Measurements from ENCODE around the gene GRIN2A. TPM values are rescaled to one million over a fixed set of nuclear protein-coding genes. Genes with fewer than 3 reads are reported as not detected.

GRIN2A gene
- total RNA-seq, 1 donor from 2014 or later, result 0.74 TPM

DNA sequence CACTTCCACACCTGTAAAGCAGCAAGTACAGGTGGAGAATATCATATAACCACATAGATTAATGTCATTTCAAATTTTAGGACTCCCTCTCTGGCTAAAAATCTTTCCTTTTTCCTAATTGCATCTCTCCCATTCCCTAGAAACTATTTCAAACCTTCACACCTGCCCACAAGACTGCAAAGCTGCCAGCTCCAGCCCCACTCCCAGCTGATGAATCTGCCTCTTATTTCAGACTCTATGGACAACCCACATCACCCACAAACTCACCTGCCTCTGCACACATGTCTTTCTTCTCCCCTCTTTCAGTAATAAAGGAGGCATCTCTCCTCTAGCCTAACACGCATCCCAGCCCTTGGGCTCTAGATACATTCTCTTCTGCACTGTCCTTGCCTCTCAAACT lies 315.1 kb downstream of the GRIN2A start:
- DNase-seq (ENCODE audit: low spot score), result no peak

DNA sequence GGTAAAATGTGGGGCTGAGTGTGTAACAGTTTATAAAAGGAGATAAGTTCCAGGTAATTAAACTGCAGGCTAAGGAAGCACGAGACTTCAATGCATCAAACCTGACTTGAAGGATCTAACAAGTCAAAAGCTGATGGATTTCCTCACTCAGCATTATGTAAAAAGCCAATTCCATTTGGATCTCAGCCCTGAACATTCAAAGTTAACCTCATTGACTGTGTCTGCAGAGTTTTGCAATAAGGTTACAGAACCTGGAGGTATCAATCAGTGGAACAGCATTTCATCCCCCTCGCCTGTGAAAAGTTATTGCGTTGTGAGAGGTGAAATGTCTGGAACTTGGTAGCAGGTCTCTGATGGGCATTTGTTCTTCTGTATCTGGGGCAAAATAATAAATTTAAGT lies 317.8 kb downstream of the GRIN2A start:
- no peak for DNase-seq (ENCODE audit: low spot score)

DNA sequence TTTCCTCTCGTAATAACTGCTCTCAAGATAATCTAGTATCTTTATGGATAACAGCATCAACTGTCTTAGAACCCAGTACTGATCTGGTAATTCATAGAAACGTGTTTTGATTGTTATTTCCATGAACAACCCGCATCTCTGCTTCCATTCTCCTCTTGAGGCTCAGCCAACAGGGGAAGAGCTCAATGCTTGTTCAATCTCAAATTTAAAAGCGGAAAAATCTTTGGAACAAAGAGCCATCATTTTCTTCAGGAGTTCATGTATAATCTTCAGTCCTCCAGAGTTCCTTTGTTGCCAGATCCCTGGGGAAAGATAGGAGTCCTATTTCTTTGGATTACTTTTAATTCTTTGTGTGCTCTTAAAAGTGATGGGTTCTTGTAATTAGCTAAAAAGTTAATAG lies 319.9 kb downstream of the GRIN2A start:
- DNase-seq (ENCODE audit: low spot score), result no peak

DNA sequence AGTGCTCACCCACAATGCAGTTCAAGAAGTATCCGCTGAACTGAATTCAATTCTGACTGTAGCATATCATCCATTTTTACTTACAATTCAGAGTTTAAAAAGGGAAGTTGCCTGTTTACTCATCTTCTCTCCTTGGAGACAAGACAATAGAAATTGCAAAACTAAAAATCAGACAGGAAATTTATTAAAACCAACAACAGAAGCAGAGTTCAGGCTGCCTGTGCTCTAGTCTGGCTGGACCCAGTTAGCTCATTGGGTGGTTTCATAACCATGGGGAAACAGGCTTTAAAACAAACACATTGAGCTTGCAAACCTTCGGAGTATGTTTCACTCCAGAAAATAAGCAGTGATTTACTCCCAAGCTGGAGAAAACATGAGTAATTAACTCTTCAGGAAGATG lies 321.4 kb downstream of the GRIN2A start:
- no peak for DNase-seq (ENCODE audit: low spot score)

DNA sequence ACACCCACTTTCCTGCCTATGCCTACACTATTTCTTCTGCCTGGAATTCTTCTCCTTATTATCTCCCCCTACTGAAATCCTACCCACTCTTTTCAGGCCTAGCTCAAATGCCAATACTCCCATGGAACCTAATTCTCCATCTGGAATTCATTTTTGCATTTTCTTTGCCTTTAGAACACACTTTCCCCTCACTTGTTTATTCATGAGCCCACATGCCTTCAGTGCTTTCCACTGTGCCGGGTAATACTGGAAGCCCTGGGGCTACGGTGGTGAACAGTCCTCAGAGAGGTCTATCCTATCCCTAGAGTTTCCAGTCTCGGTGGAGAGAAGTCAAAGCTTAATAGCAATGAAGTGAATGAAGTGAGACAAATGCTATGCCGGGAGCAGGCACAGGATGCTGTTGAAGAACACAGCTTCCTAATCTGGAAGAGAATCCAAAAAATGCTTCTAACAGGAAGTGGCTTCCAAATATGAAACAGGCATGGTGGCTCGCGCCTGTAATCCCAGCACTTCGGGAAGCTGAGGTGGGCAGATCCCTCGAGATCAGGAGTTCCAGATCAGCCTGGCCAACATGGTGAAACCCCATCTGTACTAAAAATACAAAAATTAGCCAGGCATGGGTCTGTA lies 322.4 kb downstream of the GRIN2A start:
- DNase-seq (ENCODE audit: low spot score), result no peak

DNA sequence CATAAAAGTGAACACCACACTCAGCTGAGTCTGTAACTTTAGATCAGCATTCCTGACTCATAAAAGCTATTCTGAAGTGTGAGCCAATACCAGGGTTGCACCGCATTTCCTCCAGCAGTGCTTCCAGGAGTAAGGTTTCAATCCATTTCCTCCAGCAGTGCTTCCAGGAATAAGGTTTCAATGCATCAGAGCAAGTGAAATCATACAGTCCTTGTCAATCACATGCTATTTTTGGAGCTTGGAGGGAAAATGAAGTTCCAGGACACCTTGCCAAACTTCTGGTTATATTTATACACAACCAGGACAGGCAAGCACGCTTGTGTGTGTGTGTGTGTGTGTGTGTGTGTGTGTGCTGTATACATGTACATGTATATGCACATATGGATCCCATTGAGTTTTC lies 327.6 kb downstream of the GRIN2A start:
- DNase-seq (ENCODE audit: low spot score), result no peak

DNA sequence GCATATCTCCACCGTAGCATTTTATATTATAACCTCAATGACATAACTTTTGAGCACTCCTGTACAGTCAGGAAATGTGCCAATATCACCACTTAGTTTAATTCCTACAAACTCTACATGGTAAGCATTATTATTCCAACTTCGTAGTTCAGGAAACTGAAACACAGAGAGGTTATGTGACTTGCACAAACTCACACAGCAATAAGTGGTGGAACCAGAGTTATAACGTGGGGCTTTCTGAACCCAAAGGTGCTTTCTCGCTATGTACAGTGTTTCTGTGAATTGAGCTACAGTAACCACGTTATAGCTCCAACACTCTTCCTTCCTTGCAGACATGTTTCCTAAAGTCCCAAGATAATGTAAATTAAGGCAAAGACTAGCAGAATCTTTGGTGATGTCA lies 330.2 kb downstream of the GRIN2A start:
- no peak for DNase-seq (ENCODE audit: low spot score)

DNA sequence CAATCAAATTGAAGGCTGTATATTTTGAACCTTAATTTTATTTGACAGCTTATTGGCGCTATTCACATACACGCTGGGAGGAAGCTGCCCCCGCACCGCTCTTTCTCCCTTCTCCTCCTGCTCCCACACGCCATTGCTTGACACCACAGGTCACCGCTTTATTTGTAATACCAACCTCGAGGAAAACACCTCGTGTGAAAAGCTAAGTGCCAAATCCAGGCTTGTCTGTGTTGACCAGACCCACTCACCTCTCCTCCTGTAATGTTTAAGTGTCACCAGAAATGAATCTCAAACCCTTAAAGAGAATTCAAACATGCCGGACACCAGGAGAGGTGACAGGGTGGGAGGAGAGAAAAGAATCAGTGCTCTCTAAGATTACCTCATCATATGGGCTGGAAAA lies 331.4 kb downstream of the GRIN2A start:
- no peak for DNase-seq (ENCODE audit: low spot score)

DNA sequence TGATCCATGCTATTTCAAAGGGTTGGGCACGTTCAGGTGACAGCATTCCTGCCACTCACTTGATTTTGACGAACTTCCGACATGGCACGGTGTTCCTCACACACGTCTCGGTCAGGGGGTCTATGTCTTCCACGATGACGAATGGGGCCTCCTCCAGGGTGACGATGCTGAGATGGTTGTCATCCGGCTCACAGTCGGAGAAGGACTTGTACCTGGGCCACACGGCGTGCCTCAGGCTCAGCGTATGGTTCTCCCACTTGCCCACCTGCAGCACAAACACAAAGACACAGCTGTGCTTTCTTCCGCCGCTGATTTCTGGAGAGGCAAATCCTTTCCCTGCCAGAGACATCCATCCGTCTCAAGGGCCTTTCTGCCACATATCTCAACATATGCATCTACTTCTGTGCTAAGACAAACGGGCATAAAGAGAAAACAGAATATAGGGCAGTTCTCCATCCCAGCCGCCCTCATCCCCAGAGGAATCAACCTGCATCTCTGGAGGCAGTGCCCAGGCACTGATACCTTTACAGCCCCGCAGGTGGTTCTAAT lies 332.5 kb downstream of the GRIN2A start:
- DNase-seq (ENCODE audit: low spot score), result no peak

DNA sequence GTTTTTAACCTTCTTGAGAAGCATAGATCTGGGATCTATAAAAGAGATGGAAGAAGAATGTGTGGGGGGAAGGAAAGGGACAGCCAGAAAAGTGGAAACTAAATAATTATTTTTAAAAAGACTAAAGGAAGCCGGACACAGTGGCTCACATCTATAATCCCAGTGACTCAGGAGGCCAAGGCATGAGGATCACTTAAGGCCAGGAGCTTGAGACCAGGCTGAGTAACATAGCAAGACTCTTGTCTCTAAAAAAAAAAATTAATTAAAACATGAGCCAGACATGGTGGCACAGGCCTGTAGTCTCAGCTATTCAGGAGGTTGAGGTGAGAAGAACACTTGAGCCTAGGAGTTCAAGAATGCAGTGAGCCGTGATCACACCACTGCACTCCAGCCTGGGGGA lies 335.1 kb downstream of the GRIN2A start:
- no peak for DNase-seq (ENCODE audit: low spot score)

DNA sequence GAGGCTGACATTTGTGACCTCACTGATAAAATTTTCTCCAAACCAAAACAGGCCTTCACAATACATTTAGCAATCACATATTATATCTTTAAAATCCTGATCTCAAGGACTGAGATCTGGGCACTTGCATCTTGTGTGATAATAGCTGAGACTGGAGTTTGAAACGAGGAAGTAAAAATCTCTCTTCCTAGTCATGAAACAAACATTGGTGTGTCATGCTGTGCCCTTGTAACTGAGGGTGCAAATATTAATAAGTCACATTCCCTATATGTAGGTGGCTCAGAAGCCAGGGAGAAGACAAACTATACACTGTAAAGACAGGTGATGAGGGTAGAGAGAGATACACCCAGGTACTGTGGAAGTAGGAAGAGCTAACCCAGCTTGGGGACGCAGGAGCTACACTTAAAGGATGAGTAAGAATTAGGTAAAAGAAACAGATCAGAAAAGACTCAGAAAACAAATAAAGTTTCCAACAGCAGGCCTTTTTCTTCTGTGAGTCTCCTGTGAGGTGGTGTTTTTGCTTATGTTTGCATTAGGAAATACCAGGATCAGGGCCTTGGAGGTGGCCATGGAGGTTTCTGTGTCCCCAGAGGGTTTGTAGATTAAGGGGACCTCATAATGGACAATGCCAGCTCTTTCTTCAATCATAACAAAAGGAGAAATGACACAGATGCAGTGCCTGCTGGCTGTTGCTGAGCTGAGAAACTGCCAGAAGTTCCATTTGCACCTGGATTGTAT lies 335.7 kb downstream of the GRIN2A start:
- DNase-seq (ENCODE audit: low spot score), result no peak

DNA sequence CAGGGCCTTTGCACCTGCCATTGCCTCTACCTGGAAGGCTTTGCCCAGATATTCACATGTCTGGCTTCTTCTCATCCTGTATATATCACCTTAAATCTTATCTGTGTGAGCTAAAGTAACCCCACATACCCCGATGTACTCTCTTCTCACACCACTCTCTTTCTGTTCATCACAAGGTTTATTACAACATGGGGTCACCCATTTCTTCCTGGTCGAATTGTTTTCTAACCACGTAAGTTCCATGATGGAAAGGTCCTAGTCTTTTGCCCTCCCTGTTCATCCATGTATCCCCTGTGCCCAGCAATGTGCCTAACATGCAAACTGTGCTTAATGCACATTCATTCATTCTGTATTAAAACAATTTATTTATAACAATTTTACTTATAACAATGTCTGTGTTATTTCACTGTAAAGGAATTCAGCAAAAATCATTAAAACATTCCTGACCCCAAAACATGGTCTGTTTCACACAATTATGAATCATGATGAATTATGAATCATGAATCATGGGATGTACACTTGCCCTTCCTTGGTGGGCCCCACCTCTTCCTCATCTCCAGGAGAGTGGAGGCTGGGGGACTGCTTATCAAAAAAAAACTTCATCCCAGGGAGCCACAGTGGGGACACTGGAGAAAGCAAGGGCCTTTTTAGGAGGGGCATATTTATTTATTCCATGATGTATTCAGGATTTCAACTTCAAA lies 336.4 kb downstream of the GRIN2A start:
- DNase-seq (ENCODE audit: low spot score), result no peak

DNA sequence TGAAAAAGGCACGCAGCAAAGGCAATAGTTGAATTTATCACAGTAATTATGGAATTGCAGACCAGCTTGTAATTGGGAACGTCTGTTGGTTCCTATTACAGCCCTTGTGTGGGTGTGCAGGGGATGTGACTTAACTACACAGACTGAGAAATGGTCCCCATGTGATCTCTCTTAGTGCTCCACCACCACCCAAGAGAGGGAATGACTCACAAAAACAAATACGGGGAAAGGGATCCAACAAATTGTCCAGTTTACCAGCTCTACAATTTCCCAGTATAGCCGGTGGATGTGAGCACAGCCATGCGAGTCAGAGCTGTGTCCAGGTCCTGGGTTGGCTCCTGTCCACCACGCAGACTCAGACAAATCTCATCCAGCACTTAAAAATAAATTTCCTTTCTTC lies 337.9 kb downstream of the GRIN2A start:
- DNase-seq (ENCODE audit: low spot score), result no peak

DNA sequence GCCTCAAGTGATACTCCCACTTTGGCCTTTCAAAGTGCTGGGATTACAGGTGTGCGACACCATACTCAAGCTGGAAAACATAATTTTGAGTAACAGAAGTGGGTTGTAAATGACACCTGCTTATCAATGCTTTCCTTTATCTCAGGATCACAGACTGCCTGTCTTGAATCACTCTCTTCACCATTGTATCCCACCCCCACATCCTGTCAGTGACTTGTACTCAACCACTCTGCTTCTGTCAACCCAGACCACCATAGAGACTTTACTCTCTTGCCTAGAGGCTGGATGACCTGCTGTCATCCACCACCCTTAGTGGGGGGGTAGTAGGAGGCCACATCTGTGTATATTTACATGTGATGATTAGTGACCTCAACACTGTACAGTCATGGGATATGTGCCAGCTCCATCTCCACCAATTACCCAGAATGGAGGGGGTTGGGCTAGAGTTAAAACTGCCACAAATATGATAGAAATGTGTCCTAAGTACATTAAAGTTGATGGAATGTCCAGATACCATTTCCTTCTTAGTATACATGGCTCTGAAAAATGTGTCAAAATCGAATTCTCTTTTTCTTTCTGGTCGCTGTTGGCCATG lies 338.7 kb downstream of the GRIN2A start:
- no peak for DNase-seq (ENCODE audit: low spot score)

DNA sequence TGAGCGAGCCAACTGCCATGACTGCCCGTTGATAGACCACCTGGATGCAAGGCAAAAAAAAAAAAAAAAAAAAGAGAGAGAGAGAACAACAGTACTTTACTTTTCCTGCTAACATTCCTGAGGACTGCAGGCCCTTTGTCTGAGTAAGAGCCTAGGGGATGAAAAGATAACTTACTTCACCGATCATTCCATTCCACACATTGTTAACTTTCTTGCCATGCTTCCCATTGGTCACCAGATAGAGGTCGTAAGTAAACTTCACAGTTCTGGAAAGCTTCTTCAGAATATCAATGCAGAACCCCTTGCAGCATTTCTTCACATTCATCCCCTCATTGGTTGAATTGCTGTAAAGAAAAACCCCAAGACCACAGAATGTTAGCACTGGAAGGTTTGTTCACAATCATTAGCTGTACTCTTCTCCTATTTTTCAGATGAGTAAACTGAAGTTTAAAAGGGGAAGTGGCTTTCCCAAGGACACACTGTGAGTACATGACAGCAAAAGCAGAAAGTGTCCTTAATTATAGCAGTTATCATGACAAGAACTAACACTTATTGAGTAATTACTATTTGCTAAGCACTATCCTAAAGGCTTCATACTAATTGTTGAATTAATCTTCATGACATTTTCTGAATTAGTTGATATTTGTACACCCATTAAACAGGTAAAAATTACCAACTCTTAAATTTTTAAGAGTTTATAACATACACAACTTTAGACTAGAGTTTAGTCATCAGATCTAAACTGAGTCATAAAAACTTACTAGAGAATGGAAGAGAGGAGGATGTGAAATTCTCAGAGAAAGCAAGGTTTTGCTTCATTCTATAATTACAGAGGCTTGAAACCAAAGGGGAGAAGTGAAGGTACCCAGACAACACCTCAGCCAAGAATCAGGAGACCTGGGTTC lies 341.2 kb downstream of the GRIN2A start:
- no peak for DNase-seq (ENCODE audit: low spot score)

DNA sequence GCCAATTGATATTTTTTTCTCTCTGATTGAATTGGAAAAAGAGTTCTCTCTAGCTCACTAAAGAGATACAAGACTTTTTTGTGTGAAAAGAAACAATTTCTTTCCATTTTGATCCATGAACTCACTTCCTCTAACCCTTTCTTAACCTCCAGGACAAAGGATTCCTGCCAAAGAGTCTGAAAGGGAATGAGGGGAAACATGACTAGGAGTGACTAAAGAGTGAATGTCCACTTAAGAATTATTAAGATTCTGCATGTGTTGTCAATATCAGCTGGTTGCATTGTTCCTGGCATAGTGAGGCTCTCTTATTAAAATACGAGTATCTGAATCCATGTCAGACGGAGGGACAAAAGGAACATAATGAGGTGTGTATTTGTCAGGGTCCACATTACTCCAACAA lies 344.7 kb downstream of the GRIN2A start:
- DNase-seq (ENCODE audit: low spot score), result no peak

DNA sequence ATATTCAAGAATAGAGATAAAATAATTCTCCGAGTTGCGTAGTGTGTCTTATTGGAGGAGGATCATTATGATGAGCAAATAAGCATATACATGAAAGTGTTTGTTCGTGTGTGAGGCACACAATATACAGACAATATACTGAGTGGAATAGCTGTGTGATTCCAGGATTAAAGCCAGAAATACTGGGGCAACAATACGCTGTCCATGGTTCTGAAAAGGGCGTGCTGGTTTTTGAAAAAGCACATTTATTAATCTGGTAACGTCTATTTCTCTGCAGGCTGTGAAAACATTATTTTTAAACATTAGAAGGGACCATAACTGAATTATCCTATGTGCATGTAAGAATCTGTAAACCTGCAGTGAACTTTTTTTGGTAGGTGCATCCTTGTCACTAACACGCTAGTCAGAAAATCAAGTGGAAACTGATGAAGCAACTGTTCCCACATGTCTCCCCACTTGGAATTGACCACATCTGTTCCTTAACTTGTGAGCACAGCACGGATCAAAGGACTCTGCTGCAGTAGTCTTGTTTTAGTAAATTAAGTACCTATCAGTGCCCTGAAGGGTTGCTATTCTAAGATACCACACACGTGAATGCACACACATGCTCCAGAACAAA lies 346.0 kb downstream of the GRIN2A start:
- DNase-seq (ENCODE audit: low spot score), result no peak

DNA sequence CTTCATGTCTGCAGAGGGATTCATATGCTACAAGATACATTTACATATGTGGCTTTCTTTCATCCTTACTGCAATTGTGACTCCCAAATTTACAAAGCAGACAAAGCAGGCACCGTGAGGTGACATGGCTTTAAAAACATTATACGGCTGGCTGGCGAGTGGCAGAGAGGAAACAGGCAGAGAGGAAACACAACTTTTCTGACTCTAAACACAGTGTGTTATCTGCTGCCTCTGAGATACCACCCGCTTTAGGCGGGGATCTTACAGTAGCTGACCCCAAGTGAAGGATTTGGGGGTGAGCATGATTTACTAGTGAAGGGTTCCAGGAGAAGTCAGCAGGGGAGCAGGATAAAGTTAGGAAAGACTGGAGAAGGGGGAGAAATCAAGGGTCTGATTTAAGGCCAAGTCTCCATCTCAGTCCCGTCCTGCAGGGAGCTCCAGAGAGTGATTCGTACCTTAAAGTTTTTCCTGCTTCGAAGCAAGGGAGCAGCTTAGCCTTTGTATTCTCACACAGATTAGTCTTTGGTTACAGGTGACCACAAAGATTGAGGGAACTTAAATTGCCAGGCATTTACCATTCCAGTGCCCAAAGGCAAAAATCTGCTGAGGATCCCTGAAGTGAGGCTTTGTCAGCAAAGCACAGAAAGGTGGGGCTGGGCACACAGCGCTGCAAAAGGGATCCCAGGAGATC lies 355.0 kb downstream of the GRIN2A start:
- DNase-seq (ENCODE audit: low spot score), result no peak

DNA sequence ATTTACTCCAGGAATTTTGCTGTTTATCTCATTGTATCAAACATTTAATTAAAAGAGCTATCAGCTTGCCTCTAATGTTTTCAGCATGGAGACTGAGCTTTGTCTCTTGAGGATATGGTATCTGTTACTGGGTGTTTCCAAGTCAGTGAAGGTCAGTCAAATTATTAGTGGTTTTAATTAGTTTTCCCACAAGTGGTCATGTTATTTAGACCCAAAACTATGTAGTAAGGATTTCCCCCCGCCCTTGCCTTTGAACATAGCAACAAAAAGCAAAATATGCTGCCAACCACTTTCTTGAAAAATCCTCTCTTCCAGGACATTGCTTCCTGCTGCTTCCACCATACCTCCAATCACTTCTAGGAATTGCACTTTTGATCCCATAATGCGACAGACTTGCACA lies 355.6 kb downstream of the GRIN2A start:
- DNase-seq (ENCODE audit: low spot score), result no peak
